Duodenal mucosa (tissue), 2 donors: Measurements from ENCODE around the gene SNAI3.

ENCODE experiments used
- H3K27ac ChIP-seq: one replicate; pipeline ENCODE4 v1.7.0; 2013; ENCODE audit warnings: low read depth, low read length
- H3K27me3 ChIP-seq, 2 donors: one replicate each; pipeline ENCODE4 v1.7.0; 2013; ENCODE audit warnings: low read length in 2 of 2, control low read depth in 1 of 2; ENCODE audit not compliant: insufficient read depth in 2 of 2, control insufficient read depth in 1 of 2
- H3K36me3 ChIP-seq, 2 donors: one replicate each; pipeline ENCODE4 v1.7.0; 2013; ENCODE audit warnings: low read length in 2 of 2, control low read depth in 1 of 2; ENCODE audit not compliant: insufficient read depth in 2 of 2, control insufficient read depth in 1 of 2
- H3K4me1 ChIP-seq, 2 donors: one replicate each; pipeline ENCODE4 v1.7.0; 2013; ENCODE audit warnings: low read length in 2 of 2, control low read depth in 1 of 2; ENCODE audit not compliant: insufficient read depth in 2 of 2, control insufficient read depth in 1 of 2
- H3K4me3 ChIP-seq, 2 donors: one replicate each; pipeline ENCODE4 v1.7.0; 2013; ENCODE audit warnings: low read length in 2 of 2, low read depth in 1 of 2
- H3K9ac ChIP-seq, 2 donors: one replicate each; pipeline ENCODE4 v1.7.0; 2013; ENCODE audit warnings: low read length in 2 of 2, low read depth in 1 of 2
- H3K9me3 ChIP-seq, 2 donors: one replicate each; pipeline ENCODE4 v1.7.0; 2013; ENCODE audit warnings: low read length in 2 of 2, control low read depth in 1 of 2; ENCODE audit not compliant: control insufficient read depth in 1 of 2

Gene SNAI3

DNA sequence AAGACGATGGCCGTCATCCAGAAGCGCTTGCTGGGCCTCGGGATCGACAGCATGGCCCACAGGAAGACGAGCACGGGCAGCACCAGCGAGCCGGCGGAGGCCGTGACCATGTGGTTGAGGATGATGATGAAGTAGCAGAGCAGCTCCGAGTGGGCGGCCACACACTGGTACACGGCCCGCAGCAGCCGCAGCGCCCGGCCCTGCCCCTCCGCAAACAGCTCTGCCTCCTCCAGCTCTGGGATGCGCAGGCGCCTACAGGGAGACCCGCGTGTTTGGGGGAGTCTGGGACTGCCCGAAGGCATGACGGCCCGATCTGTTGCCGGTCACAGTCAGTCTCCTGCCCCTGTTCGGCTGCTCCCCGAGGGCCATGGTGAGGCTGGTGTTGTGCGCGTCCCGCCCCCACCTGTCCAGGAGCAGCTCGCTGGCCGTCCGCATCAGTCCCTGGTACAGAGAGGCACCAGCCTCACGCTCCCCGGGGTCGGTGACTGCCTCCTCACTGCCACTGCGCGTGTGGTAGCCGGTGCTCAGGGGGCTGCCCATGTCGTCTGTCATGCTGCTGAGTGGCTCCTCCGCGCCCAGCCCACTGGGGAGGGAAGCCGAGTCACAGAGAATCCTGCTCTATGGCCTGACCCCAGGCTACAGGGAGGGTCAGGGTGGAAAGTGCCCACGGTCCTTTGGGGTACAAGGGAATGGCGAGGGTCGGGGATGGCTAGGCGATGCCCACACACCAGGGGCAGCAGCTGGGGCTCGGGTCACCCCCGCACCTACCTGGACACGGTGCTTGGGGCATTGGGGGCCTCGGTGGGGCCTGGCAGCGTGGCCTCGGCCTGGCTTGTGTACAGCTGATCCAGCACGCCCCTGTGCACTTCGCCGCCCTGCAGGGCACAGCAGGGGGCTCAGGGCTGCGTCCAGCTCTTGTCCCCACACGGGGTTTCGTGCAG is 35.8 kb upstream of the SNAI3 start:
- no peak overlapping the region for H3K4me3 ChIP-seq
- H3K9me3 ChIP-seq: no peaks in the 10 kb centered on the region
- peaks cover 49 to 93% of the 10 kb centered on the region in 2 donors for H3K36me3 ChIP-seq
- H3K27me3 ChIP-seq: no peaks in the 10 kb centered on the region
- H3K4me1 ChIP-seq: no peaks in the 10 kb centered on the region
- H3K27ac ChIP-seq: no peak overlapping the region
- H3K9ac ChIP-seq: no peak overlapping the region

- Histone ChIP-seq H3K4me3 (no peak overlapping the region), H3K9me3 (no peaks in the 10 kb centered on the region), H3K36me3 (peaks cover 50 to 94% of the 10 kb centered on the region in 2 donors), H3K9ac (no peak overlapping the region), H3K27ac (no peak overlapping the region), H3K27me3 (no peaks in the 10 kb centered on the region), H3K4me1 (no peaks in the 10 kb centered on the region)
Measured at GRCh38 chr16:88721236-88721635, 34.9 kb upstream of the SNAI3 start.

GRCh38 chr16:88720396-88720970 is 34.2 kb upstream of the SNAI3 start:
- H3K9ac ChIP-seq: no peak overlapping the region
- H3K4me1 ChIP-seq: no peaks in the 10 kb centered on the region
- H3K4me3 ChIP-seq: no peak overlapping the region
- peaks cover 50 to 94% of the 10 kb centered on the region in 2 donors for H3K36me3 ChIP-seq
- H3K27me3 ChIP-seq: no peaks in the 10 kb centered on the region
- no peaks in the 10 kb centered on the region for H3K9me3 ChIP-seq
- no peak overlapping the region for H3K27ac ChIP-seq

GRCh38 chr16:88719933-88720296 is 33.6 kb upstream of the SNAI3 start:
- H3K9ac ChIP-seq: no peak overlapping the region
- H3K4me1 ChIP-seq: no peaks in the 10 kb centered on the region
- H3K36me3 ChIP-seq: peaks cover 51 to 94% of the 10 kb centered on the region in 2 donors
- H3K27ac ChIP-seq: no peak overlapping the region
- H3K4me3 ChIP-seq: no peak overlapping the region
- no peaks in the 10 kb centered on the region for H3K27me3 ChIP-seq
- no peaks in the 10 kb centered on the region for H3K9me3 ChIP-seq

DNA sequence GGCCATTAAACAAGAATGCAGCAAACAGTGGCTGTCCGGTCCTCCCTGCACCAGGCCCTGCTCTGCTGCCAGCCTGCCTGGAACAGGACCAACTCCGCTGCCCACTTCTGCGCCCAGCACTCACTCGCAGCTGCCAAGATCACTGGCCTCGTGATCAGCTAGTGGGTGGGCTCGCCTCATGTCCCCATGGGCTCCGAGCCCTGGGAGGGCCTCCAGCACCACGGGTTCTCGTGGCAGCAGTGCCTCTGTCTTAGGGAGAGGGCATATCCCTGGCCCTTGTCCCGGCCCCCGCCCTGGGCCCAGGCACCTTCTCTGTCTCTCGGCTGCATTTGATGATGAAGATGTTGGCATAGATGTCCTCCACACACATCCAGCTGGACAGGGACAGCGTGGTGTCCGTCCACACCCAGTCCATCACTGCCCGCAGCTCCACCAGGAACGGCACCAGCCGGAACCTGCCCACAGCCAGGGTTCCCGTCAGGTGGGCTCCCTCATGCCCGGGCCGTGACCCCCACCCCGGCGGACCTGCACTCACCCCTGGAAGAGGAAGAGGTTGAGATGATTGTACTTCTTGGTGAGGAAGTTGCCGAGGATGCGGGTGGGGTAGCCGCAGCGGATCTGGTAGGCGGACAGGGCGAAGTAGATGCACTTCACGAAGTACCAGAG is 33.1 kb upstream of the SNAI3 start:
- H3K4me1 ChIP-seq: no peaks in the 10 kb centered on the region
- no peak overlapping the region for H3K27ac ChIP-seq
- no peaks in the 10 kb centered on the region for H3K27me3 ChIP-seq
- H3K9me3 ChIP-seq: no peaks in the 10 kb centered on the region
- no peak overlapping the region for H3K4me3 ChIP-seq
- H3K36me3 ChIP-seq: peaks cover 54 to 93% of the 10 kb centered on the region in 2 donors
- H3K9ac ChIP-seq: no peak overlapping the region

GRCh38 chr16:88718178-88718577 is 31.9 kb upstream of the SNAI3 start:
- Histone ChIP-seq H3K27ac (no peak overlapping the region), H3K27me3 (no peaks in the 10 kb centered on the region), H3K36me3 (peaks cover 54 to 96% of the 10 kb centered on the region in 2 donors), H3K9ac (no peak overlapping the region), H3K9me3 (no peaks in the 10 kb centered on the region), H3K4me1 (no peaks in the 10 kb centered on the region), H3K4me3 (no peak overlapping the region)

DNA sequence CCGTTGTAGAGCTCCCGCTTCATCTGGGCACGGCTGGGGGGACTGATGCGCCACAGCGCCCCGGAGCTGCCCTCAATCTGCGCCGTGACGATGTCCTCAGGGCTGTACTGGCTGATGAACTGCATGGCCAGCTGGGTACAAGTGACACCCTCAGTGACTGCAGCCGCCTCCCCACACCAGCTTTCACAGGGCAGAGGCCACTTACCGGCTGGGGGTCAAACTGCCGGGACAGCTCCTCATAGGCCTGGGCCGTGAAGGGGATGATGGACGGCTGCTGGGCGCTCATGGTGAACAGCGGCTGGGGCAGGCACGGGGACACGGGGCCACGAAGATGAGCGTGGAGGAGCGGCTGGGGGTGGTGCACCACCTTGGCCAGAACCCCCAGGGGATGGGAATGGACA is 30.3 kb upstream of the SNAI3 start:
- no peaks in the 10 kb centered on the region for H3K9me3 ChIP-seq
- no peaks in the 10 kb centered on the region for H3K4me1 ChIP-seq
- no peak overlapping the region for H3K27ac ChIP-seq
- peaks cover 49 to 81% of the 10 kb centered on the region in 2 donors for H3K36me3 ChIP-seq
- H3K27me3 ChIP-seq: no peaks in the 10 kb centered on the region
- no peak overlapping the region for H3K9ac ChIP-seq
- no peak overlapping the region for H3K4me3 ChIP-seq

DNA sequence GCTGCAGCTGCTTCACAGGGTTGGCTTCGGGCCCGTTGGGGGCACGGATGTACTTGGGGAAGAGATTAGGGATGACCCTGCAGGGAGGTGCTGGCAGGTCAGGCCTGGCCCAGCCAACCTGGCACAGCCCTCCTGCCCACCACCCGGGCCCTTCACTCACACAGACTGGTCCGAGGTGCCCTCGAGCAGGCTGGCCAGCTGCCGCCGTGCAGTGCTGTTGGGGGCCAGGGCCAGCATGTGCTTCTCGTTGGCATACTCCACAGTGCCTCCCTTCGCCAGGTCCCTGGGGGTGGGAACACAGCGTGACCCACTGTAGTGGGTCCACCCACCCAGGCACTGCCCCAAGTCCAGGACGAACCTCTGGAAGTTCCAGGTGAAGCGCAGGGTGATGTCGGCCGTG is 29.9 kb upstream of the SNAI3 start:
- H3K27ac ChIP-seq: no peak overlapping the region
- no peaks in the 10 kb centered on the region for H3K27me3 ChIP-seq
- H3K9ac ChIP-seq: no peak overlapping the region
- no peak overlapping the region for H3K4me3 ChIP-seq
- H3K36me3 ChIP-seq: peaks cover 45 to 77% of the 10 kb centered on the region in 2 donors
- no peaks in the 10 kb centered on the region for H3K4me1 ChIP-seq
- no peaks in the 10 kb centered on the region for H3K9me3 ChIP-seq

DNA sequence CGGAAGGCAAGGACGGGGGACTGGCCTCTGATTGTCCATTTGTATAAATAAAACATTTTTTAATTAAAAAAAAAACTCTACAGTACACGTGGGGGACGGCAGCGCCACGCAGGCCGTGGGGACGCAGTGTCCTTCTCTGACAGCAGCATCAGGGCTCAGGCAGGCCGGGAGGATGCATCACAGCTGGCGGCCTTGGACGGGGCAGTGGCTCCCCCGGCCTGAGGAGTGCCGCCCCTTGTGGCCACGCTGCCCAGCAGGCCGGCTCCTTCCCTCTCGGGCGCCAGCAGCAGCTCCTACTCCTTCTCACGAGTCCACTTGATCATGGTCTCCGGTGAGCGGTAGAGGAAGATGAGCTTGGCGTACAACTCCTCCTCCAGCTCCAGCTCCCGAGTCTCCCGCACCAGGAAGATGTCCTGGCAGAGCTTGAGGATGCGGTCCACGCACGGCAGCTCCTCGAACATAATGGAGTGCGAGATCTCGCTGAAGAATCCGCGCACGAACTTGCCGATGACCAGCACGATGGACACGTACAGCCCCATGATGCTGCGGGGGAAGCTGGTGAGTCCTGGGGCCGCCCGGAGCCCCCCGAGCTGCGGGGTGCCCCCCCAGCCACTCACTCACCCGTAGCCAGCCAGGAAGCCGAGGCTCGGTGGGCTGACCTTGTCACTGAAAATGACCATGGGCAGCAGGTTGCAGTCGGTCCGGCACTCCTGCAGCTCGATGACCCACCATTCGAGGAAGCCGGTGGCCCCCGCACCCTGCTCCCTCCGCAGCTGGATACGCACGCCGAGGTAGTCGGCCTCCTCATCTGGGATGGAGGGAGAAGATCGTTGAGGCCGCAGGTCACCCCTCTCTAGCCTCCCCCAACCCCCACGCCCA is 29.2 kb upstream of the SNAI3 start:
- H3K36me3 ChIP-seq: peaks cover 43 to 71% of the 10 kb centered on the region in 2 donors
- H3K4me1 ChIP-seq: no peaks in the 10 kb centered on the region
- H3K9me3 ChIP-seq: no peaks in the 10 kb centered on the region
- H3K27ac ChIP-seq: no peak overlapping the region
- H3K9ac ChIP-seq: no peak overlapping the region
- H3K4me3 ChIP-seq: no peak overlapping the region
- no peaks in the 10 kb centered on the region for H3K27me3 ChIP-seq
